ENCODE results near the gene HDAC7. TPM values are rescaled to one million over a fixed set of nuclear protein-coding genes. Genes with fewer than 3 reads are reported as not detected.
A peak's percentile ranks its signal among the peaks of the same experiment; 100 is the strongest.

Gene HDAC7
- total and polyA plus RNA-seq, 4 donors: 13.5 to 64.2 (median 32.0) TPM

DNA sequence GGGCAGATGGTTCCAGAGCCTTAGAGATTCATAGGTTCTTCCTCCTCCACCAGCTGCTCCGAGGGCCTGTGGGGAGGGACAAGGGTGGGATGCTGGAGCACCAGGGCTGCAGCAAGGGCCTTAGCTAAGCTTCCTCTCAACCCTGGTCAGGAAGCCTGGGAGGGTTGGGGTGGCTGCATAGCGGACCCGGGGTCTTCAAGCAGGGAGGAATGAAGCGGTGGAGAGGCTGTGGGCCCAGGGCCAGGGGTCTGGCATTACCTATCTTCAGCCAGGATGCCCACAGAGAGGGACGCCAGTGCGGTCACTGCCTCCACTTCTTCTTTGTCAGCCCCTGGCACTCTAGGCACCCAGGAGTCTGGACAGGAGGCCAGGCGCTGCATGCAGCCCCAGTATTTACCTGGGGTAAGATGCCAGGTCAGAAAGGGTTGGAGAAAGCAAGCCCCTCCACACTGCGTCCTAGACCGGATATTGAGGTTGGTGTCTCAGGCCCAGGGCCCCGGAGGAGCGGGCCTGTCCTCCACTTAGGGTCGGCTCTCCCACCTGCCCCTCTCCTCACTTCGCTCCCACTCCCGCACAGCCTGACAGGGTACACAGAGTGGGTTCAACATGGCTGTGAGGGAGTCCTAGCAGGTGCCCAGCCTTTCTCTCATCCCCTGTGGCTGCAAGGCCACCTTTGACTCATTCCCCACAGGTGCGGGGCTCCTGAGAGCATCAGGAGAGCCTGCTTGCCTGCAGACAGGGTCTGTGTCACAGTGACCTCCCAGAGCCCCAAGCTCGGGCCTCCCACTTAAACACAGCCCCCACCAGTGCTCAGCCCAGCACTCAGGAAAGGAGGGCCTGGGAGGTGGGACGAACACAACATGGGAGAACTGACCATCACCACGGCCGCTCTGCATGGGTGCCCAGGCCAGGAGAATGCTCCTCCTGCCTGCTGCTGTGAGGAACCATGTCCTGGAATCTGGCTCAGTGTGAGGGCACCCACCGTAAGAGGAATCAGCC, 35.6 kb downstream of the HDAC7 start:
- H3K27ac ChIP-seq (ENCODE audit: low read depth, low read length): no peak overlapping the region

DNA sequence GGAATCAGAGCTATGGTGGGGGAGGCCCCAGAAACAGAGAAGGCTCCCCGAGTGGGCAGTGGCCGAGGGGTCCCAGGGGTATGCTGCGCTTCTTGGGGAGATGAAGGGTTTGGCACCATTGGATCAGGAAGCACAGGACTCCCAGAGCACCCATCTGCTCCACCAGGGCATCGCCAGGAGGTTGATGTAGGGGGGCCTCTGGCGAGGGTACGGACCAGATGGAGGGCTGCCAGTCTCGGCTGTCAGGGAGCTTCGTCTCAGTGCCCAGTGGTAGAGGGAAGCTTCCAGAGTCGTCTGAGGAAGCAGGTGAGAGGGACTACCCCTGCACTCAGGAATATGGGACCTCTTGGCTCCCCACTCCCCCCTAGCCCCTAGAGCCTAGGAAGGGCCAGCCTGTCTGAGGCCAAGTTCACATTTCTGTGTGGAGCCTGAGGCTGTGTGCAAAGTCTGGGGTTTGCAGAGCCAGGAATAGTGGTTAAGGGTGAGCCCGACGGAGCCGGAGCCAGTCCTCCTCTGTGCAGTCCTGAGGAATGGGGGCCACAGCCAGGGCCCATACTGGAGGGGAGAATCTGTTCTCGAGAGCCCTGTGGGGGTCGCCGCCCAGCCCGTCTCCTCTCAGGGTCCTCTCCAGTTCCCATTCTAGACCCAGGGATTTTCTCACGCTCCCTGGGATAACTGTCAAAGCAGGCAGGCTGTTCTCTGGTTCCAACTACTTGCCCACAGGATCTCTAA, 36.5 kb downstream of the HDAC7 start:
- peak in 1 of 6 donors; percentile 69 for DNase-seq (ENCODE audit: low read depth in 4 of 6, low spot score in 6 of 6)
- Histone ChIP-seq H3K9me3 (ENCODE audit: control insufficient read depth, insufficient read depth, low read length) (no peaks in the 10 kb centered on the region), H3K27ac (ENCODE audit: low read depth, low read length) (no peak overlapping the region), H3K4me3 (ENCODE audit: low read depth, low read length) (no peak overlapping the region), H3K36me3 (ENCODE audit: control insufficient read depth, insufficient read depth, low read length) (peaks cover 84% of the 10 kb centered on the region), H3K4me1 (ENCODE audit: control insufficient read depth, insufficient read depth, low read length) (peaks cover 15% of the 10 kb centered on the region), H3K27me3 (ENCODE audit: control insufficient read depth, insufficient read depth, low read length) (no peaks in the 10 kb centered on the region)
- 90% methylated on average over 13 of the region's 17 CpGs for WGBS (ENCODE audit: insufficient coverage)

More for the DNA sequence above, 35.6 kb downstream of the HDAC7 start:
- WGBS (ENCODE audit: insufficient coverage): 93% methylated on average over 18 of the region's 20 CpGs
- DNase-seq (ENCODE audit: low read depth in 4 of 6, low spot score in 6 of 6): no peak
- H3K4me1 ChIP-seq (ENCODE audit: control insufficient read depth, insufficient read depth, low read length): peaks cover 8% of the 10 kb centered on the region
- H3K9me3 ChIP-seq (ENCODE audit: control insufficient read depth, insufficient read depth, low read length): no peaks in the 10 kb centered on the region
- H3K36me3 ChIP-seq (ENCODE audit: control insufficient read depth, insufficient read depth, low read length): peaks cover 91% of the 10 kb centered on the region
- no peak overlapping the region for H3K4me3 ChIP-seq (ENCODE audit: low read depth, low read length)
- H3K27me3 ChIP-seq (ENCODE audit: control insufficient read depth, insufficient read depth, low read length): no peaks in the 10 kb centered on the region

DNA sequence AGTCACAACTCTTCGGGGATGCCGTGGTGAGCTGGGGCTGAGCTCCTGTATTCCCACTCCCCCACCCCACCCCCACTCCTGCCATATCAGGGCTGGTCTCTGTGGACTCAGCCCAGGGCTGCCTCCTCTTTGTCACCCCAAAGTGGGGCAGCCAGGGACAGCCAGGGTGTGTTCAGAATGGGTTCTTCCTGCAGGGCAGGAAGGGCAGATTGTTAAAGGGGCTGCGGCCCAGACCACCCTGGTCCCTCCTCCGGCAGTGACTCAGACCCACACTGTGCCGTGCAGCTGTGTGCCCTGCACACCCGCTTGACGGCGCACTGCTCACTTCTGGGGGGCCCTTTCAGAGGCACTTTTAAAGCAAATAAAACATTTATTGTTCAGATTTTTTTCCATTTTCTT, 37.3 kb downstream of the HDAC7 start:
- WGBS (ENCODE audit: insufficient coverage): 77% methylated on average over 6 of the region's 8 CpGs
- no peak overlapping the region for H3K27ac ChIP-seq (ENCODE audit: low read depth, low read length)
- DNase-seq (ENCODE audit: low read depth in 4 of 6, low spot score in 6 of 6): no peak

DNA sequence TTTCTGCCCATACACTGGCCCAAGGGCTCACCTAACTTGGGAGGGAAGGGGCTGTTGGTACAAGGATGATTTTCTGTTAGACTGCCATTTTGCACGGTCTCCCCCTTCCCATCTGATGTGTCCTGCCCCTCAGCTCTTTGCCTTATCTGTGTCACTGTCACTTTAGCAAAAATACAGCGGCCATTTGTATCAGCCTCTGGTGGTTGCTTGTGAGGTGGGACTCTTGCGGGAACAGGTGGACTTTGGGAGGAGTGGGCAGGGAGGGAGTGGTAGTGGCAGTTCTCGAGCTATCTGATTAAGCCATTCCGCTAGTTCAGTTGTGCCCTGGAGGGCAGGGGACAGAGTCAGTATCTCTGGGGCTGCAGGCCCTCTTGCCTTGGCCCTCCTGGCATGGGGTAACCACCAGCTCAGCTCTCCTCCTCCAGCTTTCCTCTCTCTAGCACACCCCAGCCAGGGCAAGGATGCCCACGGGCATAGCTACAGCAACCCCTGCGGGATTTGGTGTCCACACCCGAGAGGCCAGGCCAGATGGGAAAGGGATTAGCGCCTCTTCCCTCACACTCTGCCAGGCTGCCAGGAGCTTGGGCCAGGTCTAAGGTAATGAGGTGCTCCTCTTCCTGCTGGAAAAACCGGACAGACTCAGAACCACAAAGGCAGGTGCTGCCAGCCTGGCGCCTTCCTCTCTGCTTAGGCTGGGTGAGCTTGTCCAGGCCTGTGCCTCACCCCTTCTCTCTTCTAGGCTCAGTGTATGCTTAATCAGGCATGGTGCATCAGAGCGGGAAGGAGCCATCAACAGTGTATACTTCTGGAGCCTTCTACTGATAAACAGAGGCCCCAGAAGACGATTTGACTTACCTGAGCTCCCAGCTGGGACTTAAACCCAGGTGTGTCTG, 38.0 kb downstream of the HDAC7 start:
- Histone ChIP-seq H3K4me3 (ENCODE audit: low read depth, low read length) (no peak overlapping the region), H3K9me3 (ENCODE audit: control insufficient read depth, insufficient read depth, low read length) (no peaks in the 10 kb centered on the region), H3K36me3 (ENCODE audit: control insufficient read depth, insufficient read depth, low read length) (peaks cover 74% of the 10 kb centered on the region), H3K27ac (ENCODE audit: low read depth, low read length) (no peak overlapping the region), H3K4me1 (ENCODE audit: control insufficient read depth, insufficient read depth, low read length) (peaks cover 29% of the 10 kb centered on the region), H3K27me3 (ENCODE audit: control insufficient read depth, insufficient read depth, low read length) (no peaks in the 10 kb centered on the region)
- no peak for DNase-seq (ENCODE audit: low read depth in 4 of 6, low spot score in 6 of 6)
- 84% methylated on average over 8 of the region's 13 CpGs for WGBS (ENCODE audit: insufficient coverage)

More for the DNA sequence above, 37.3 kb downstream of the HDAC7 start:
- H3K4me3 ChIP-seq (ENCODE audit: low read depth, low read length): no peak overlapping the region
- peaks cover 81% of the 10 kb centered on the region for H3K36me3 ChIP-seq (ENCODE audit: control insufficient read depth, insufficient read depth, low read length)
- H3K9me3 ChIP-seq (ENCODE audit: control insufficient read depth, insufficient read depth, low read length): no peaks in the 10 kb centered on the region
- H3K4me1 ChIP-seq (ENCODE audit: control insufficient read depth, insufficient read depth, low read length): peaks cover 22% of the 10 kb centered on the region
- no peaks in the 10 kb centered on the region for H3K27me3 ChIP-seq (ENCODE audit: control insufficient read depth, insufficient read depth, low read length)

DNA sequence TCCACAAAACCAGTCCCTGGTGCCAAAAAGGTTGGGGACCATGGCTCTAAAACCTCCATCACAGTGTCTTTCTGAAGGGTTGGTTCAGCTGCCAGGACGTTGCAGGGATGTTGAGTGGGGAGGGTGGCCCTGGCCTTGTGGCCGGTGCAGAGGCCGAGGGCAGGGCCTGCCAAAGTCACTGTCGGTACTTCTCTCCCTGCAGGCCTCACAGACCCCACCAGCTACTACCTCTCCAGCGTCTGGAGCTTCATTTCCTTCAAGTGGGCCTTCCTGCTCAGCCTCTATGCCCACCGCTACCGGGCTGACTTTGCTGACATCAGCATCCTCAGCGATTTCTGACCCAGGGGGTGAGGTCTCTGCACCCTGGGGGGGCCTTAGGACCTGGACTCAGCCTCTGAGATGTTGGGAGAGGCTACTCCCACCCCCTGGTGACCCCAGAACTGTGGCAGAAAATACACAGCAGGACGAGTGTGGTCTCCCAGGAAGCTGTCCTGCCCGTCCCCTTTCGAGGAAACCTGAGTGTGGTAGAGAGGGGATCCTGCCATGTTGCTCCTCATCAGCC, 39.7 kb downstream of the HDAC7 start:
- 45% methylated on average over 5 of the region's 11 CpGs for WGBS (ENCODE audit: insufficient coverage)
- Histone ChIP-seq H3K36me3 (ENCODE audit: control insufficient read depth, insufficient read depth, low read length) (peaks cover 60% of the 10 kb centered on the region), H3K4me3 (ENCODE audit: low read depth, low read length) (no peak overlapping the region)

DNA sequence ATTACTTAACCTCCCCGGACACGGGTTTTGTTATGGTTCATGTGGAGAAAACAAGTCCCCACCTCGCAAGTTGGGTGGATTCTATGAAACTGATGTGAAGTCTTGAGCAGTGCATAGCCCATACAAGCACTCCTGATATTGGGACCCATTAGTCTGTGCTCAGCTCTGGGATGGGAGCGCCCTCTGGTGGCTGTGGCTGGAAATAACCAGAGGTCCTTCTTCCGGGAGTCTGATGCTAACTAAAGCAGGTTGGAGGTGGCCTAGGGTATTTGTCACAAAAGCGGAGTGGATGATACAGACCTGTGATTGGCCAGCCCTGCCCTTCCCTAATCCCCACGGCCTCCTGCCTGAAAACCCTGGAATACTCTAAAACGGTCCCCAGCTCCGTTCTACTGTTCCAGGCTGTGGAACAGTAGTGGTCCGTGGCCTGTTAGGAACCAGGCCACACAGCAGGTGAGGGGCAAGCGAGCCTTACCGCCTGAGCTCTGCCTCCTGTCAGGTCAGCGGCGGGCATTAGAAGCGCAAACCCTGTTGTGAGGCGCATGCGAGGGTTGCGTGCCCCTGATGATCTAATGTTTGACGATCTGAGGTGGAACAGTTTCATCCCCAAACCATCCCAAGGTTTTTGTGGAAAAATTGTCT, 40.3 kb downstream of the HDAC7 start:
- peak; percentile 70 to 97 (median 84) for DNase-seq (ENCODE audit: low read depth in 4 of 6, low spot score in 6 of 6)
- Histone ChIP-seq H3K27ac (ENCODE audit: low read depth, low read length) (no peak overlapping the region), H3K4me3 (ENCODE audit: low read depth, low read length) (no peak overlapping the region), H3K27me3 (ENCODE audit: control insufficient read depth, insufficient read depth, low read length) (no peaks in the 10 kb centered on the region), H3K4me1 (ENCODE audit: control insufficient read depth, insufficient read depth, low read length) (peaks cover 52% of the 10 kb centered on the region), H3K36me3 (ENCODE audit: control insufficient read depth, insufficient read depth, low read length) (peaks cover 58% of the 10 kb centered on the region), H3K9me3 (ENCODE audit: control insufficient read depth, insufficient read depth, low read length) (no peaks in the 10 kb centered on the region)
- 16% methylated on average over 12 of the region's 19 CpGs for WGBS (ENCODE audit: insufficient coverage)

More for the DNA sequence above, 39.7 kb downstream of the HDAC7 start:
- H3K27ac ChIP-seq (ENCODE audit: low read depth, low read length): no peak overlapping the region
- H3K4me1 ChIP-seq (ENCODE audit: control insufficient read depth, insufficient read depth, low read length): peaks cover 46% of the 10 kb centered on the region
- no peaks in the 10 kb centered on the region for H3K9me3 ChIP-seq (ENCODE audit: control insufficient read depth, insufficient read depth, low read length)
- no peaks in the 10 kb centered on the region for H3K27me3 ChIP-seq (ENCODE audit: control insufficient read depth, insufficient read depth, low read length)
- DNase-seq (ENCODE audit: low read depth in 4 of 6, low spot score in 6 of 6): no peak

DNA sequence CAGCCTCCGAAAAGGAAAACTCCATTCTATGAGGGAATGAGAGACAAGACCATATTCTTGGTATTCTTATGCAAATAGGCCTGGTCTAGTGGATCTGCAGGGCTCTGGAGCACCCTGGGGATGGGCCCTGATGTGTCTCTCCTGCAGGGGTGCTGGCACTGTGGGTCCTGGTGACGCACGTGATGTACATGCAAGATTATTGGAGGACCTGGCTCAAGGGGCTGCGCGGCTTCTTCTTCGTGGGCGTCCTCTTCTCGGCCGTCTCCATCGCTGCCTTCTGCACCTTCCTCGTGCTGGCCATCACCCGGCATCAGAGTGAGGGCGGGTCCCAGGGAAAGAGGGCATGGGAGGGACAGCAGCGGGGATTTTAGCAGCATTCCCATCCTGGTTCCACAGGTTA, 40.8 kb downstream of the HDAC7 start:
- no peak overlapping the region for H3K4me3 ChIP-seq (ENCODE audit: low read depth, low read length)
- no peak for DNase-seq (ENCODE audit: low read depth in 4 of 6, low spot score in 6 of 6)
- no peaks in the 10 kb centered on the region for H3K9me3 ChIP-seq (ENCODE audit: control insufficient read depth, insufficient read depth, low read length)
- H3K36me3 ChIP-seq (ENCODE audit: control insufficient read depth, insufficient read depth, low read length): peaks cover 52% of the 10 kb centered on the region
- 35% methylated on average over 12 of the region's 14 CpGs for WGBS (ENCODE audit: insufficient coverage)
- no peak overlapping the region for H3K27ac ChIP-seq (ENCODE audit: low read depth, low read length)
- peaks cover 55% of the 10 kb centered on the region for H3K4me1 ChIP-seq (ENCODE audit: control insufficient read depth, insufficient read depth, low read length)
- H3K27me3 ChIP-seq (ENCODE audit: control insufficient read depth, insufficient read depth, low read length): no peaks in the 10 kb centered on the region

DNA sequence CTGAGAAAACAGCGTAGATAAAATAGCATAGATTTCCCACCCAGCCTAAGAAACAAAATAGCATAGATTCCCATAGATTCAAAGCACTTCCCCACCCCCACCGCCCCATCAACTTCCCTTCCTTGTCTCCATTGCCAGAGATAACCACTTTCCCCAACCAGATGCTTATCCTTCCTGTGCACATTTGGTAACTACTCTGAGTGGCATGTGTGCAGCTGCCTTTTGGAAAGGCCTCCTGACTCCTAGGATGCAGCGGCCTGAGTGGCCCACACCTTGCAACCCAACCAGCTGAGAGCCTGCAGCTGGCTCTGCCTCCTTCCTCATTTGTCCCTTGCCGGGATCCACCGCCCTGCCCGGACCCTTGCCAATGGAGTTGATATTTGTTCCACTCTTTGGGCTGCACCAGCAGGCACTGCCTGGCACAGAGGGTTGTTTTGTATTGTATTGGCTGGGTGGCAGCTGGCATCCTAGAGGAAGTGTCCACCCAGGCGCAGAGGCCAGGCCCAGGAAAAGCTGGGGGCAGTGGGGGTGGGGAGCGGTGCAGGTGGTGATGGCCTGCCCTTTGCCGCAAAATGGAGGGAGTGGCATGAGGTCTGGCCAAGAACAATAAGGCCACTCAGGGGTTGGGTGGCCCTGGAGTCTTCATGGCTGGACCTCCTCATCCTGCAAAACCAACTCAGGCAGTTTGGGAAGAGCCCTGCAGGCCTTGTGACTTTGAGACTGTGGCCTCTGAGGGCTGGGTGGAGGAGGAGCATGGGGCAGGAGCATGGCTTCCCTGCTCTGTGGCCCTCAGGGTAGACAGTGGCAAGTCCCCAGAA, 41.8 kb downstream of the HDAC7 start:
- Histone ChIP-seq H3K4me1 (ENCODE audit: control insufficient read depth, insufficient read depth, low read length) (peaks cover 55% of the 10 kb centered on the region), H3K36me3 (ENCODE audit: control insufficient read depth, insufficient read depth, low read length) (peaks cover 43% of the 10 kb centered on the region), H3K9me3 (ENCODE audit: control insufficient read depth, insufficient read depth, low read length) (no peaks in the 10 kb centered on the region), H3K27ac (ENCODE audit: low read depth, low read length) (peak overlapping the region; percentile 15), H3K27me3 (ENCODE audit: control insufficient read depth, insufficient read depth, low read length) (no peaks in the 10 kb centered on the region), H3K4me3 (ENCODE audit: low read depth, low read length) (no peak overlapping the region)
- DNase-seq (ENCODE audit: low read depth in 4 of 6, low spot score in 6 of 6): peak in 1 of 6 donors; percentile 38
- 59% methylated on average over 8 of the region's 9 CpGs for WGBS (ENCODE audit: insufficient coverage)

Measured in spinal cord (tissue), 10 donors.